GM21576 (cell line): ENCODE measurements around the gene ZNF398.
"Not testable (repeated sequence)": the region's sequence is repeated elsewhere in the genome, so short reads cannot be mapped to it uniquely, and the experiment has no call there.

Source experiments
- ATAC-seq: cut with Tn5 transposase; IDR thresholded peaks from one replicate; pipeline ENCODE4 v1.9.1; 2021; ENCODE audit warnings: mild to moderate bottlenecking, moderate library complexity; ENCODE audit not compliant: unreplicated experiment

Gene ZNF398

GRCh38 chr7:149223761-149224160 is 76.5 kb downstream of the ZNF398 start:
- ATAC-seq = no peak

- ATAC-seq = no peak
Observed at GRCh38 chr7:149224352-149224751, 77.1 kb downstream of the ZNF398 start.

- no peak for ATAC-seq
Observed at GRCh38 chr7:149225106-149225505, 77.9 kb downstream of the ZNF398 start.

- ATAC-seq = no peak
Observed at GRCh38 chr7:149225656-149226055, 78.4 kb downstream of the ZNF398 start.

- ATAC-seq = not testable (repeated sequence)
Observed at GRCh38 chr7:149226366-149226765, 79.1 kb downstream of the ZNF398 start.

- ATAC-seq = no peak
Observed at GRCh38 chr7:149226840-149227494, 79.7 kb downstream of the ZNF398 start.

GRCh38 chr7:149228831-149229471 is 81.7 kb downstream of the ZNF398 start:
- no peak for ATAC-seq

- ATAC-seq = no peak
Observed at GRCh38 chr7:149229526-149229925, 82.3 kb downstream of the ZNF398 start.

GRCh38 chr7:149232362-149232761 is 85.1 kb downstream of the ZNF398 start:
- no peak for ATAC-seq
